ENCODE results near the gene COX5A.
A peak's percentile ranks its signal among the peaks of the same experiment; 100 is the strongest.

COX5A gene

DNA sequence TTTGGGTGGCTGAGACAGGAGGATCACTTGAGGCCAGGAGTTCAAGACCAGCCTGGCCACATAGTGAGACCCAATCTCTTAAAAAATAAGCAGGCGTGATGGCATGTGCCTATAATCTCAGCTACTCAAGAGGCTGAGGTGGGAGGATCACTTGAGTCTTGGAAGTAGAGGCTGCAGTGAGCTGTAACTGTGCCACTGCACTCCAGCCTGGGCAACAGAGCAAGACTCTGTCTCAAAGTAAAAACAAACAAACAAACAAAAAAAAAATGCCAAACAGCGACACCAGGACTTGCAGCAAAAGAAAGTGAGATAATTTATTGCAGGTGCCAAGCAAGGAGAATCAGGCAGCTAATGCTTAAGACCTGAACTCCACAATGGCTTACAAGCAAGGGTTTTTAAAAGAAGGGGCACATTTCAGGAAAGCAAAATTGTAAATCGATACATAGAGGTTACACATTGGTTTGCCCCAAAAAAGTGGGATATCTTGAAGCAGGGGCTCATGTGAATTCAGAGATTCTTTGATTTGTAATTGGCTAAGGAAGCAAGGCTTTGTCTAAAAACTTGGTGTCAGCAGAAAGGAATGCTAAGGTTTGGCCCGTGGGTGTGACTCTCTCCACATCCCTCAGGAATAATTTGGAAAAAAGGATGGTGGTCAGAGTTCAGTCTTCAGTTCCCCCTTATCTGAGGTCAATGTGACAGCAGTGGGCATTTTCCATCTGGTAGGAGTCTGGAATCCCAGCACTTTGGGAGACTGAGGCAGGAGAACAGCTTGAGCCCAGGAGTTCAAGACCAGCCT, 53.2 kb downstream of the COX5A start:
- DNase-seq: no peak
- TF ChIP-seq POLR2A (IDR thresholded peaks at IDR 0.05; ENCODE audit: low read length): no peak
- TF ChIP-seq GATA1 (IDR thresholded peaks at IDR 0.05; ENCODE audit: low read depth, low read length): no peak

DNA sequence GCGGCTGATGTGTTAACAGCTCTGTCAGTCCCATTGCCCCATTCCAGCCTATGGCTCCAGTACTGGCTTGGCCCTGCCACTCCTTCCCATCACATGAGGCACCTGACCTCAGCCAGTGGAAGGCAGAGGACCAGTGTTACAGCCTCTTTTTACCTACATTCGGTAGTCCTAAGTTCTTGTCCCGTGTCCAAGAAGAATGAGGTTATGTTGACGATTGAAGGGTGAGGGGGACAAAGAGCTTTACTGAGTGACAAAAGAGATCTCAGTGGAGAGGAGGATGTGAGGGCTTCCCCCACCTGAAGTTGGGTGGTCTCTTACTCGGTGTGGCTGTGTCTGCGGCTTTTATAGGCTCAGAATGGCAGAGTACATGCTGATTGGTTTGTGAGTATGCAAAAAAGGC, 55.3 kb downstream of the COX5A start:
- DNase-seq: peak; percentile 40 to 44
- no peak for TF ChIP-seq POLR2A (IDR thresholded peaks at IDR 0.05; ENCODE audit: low read length)
- TF ChIP-seq GATA1 (IDR thresholded peaks at IDR 0.05; ENCODE audit: low read depth, low read length): no peak

DNA sequence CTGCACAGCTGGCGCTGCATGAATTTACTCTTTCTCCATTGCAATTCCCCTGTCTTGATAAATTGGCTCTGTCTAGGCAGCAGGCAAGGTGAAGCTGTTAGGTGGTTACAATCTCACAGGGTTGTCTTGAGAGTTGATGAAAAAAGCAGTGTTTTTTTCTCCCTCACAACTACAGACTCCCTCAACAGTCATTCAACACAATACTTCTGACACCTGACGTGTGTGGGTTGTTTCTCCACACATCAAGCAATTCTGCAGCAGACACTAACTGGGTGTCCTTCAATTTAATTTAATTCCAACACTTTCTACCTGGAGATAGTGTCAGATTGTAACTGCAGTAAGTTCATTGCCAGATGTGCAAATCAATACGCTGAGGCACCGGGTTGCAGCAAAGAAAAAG, 59.6 kb downstream of the COX5A start:
- DNase-seq: no peak
- TF ChIP-seq GATA1 (IDR thresholded peaks at IDR 0.05; ENCODE audit: low read depth, low read length) (no peak), POLR2A (IDR thresholded peaks at IDR 0.05; ENCODE audit: low read length) (no peak)

DNA sequence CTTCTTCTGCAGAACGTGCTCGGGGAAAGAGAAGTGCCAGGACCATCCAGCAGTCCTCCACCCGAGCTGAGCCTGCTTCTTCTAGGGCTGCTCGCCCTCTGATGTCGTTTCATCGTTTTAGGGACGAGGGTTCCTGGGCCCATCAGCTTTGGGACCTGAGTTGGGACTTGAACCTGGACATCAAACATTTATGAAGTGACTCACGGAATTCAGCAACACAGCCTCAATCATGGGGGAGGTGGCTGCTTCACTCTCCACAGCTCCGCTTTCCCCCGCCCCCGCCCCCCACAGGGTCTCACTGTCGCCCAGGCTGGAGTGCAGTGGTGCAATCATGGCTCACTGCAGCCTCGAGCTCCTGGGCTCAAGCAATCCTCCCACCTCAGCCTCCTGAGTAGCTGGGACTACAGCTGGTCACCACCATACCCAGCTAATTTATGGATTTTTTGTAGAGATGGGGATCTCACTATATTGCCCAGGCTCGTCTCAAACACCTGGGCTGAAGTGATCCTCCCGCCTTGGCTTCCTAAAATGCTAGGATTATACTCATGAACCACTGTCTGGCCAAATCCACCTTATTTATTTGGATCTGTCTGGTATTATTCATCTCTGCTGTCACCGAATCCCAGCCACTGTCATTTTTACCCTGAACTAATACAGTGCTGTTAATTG, 64.0 kb downstream of the COX5A start:
- DNase-seq: peak in 1 of 2 experiments; percentile 51
- TF ChIP-seq GATA1 (IDR thresholded peaks at IDR 0.05; ENCODE audit: low read depth, low read length) (no peak), POLR2A (IDR thresholded peaks at IDR 0.05; ENCODE audit: low read length) (no peak)

GRCh38 chr15:74873036-74873755, 64.7 kb downstream of the COX5A start, which contains the start of gene SCAMP2:
Gene SCAMP2, minus strand, starts transcription at chr15:74873365. Its CDS starts 110 bp downstream, at chr15:74873255.
- peak; percentile 94 to 95 for DNase-seq
- TF ChIP-seq GATA1 (IDR thresholded peaks at IDR 0.05; ENCODE audit: low read depth, low read length) (no peak), POLR2A (IDR thresholded peaks at IDR 0.05; ENCODE audit: low read length) (peak; percentile 85)

GRCh38 chr15:74872702-74873035, 65.2 kb downstream of the COX5A start:
- no peak for DNase-seq
- TF ChIP-seq POLR2A (IDR thresholded peaks at IDR 0.05; ENCODE audit: low read length) (no peak), GATA1 (IDR thresholded peaks at IDR 0.05; ENCODE audit: low read depth, low read length) (no peak)

DNA sequence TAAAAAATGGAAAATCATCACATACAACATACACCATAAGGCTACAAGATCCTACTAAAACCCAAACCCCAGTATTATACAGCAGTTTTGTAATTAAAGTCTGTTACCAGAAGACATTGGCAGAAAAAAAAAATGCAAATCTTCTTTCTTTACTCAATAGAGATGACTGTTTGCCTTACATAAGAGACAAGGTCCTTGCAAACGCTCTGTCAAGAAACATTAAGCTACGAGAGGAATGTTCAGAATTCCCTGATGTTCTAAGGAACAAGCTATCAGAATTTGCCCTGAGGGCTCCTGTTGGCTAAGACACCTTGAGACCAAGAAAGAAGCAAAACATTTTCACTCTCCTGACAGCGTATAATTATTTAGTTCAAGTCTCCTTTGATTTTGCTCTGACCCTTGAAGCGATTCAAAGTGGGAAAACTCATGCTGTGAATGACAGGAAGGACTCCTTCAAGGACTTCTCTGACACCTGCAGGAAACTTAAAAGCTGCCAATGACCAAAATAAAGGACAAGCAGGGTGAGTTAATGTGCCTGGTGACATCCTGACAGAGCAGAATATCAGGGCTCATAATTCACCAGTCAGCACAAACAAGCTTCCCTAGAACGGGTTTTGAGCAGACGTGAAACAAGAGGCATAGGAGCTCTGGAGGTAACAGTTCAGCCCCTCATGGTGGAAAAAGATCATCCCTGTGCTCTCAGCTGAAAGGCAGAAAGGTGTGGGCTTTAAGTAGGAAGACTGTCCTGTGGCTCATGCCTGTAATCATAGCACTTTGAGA, 67.2 kb downstream of the COX5A start:
- no peak for DNase-seq
- TF ChIP-seq GATA1 (IDR thresholded peaks at IDR 0.05; ENCODE audit: low read depth, low read length) (no peak), POLR2A (IDR thresholded peaks at IDR 0.05; ENCODE audit: low read length) (no peak)

Measured in erythroblast (primary cell).